ENCODE measurements around the gene SCGB2B2.

Gene SCGB2B2

GRCh38 chr19:34690372-34690771 lies 13.4 kb upstream of the SCGB2B2 start:
- H3K9me2 ChIP-seq (replicated peaks; ENCODE audit: insufficient read depth, low read length) = no peaks in the 10 kb centered on the region
- H4K20me1 ChIP-seq (ENCODE audit: low read depth, low read length) = no peaks in the 10 kb centered on the region
- H3K4me3 ChIP-seq (ENCODE audit: insufficient read depth, low read length, poor library complexity, severe bottlenecking) = no peak overlapping the region
- no peaks in the 10 kb centered on the region; the same call in 1 of the 2 replicates for H3K27me3 ChIP-seq (ENCODE audit: low read length)
- no peak overlapping the region for H2AFZ ChIP-seq (ENCODE audit: low read depth, low read length, severe bottlenecking)
- H3K36me3 ChIP-seq (ENCODE audit: low read length) = no peaks in the 10 kb centered on the region
- H3K9me3 ChIP-seq (ENCODE audit: insufficient read depth, low read length) = no peaks in the 10 kb centered on the region
- H3K79me2 ChIP-seq (ENCODE audit: insufficient read depth, low read length) = no peaks in the 10 kb centered on the region
- TF ChIP-seq CTCF (IDR thresholded peaks at IDR 0.05; ENCODE audit: insufficient read depth, low read length, poor library complexity, severe bottlenecking) = no peak
- no peak for TF ChIP-seq EZH2phosphoT487 (conservative IDR thresholded peaks at IDR 0.05; ENCODE audit: low read length)
- no peak overlapping the region for H3K27ac ChIP-seq (ENCODE audit: low read depth, low read length)
- no peak overlapping the region for H3K4me2 ChIP-seq (ENCODE audit: low read depth, low read length, poor library complexity, severe bottlenecking)
- H3F3A ChIP-seq (ENCODE audit: insufficient read depth) = no peaks in the 10 kb centered on the region
- no peak overlapping the region for H3K9ac ChIP-seq (ENCODE audit: low read length)

- TF ChIP-seq CTCF (IDR thresholded peaks at IDR 0.05; ENCODE audit: insufficient read depth, low read length, poor library complexity, severe bottlenecking) (no peak), EZH2phosphoT487 (conservative IDR thresholded peaks at IDR 0.05; ENCODE audit: low read length) (no peak)
- Histone ChIP-seq H3K4me2 (ENCODE audit: low read depth, low read length, poor library complexity, severe bottlenecking) (no peak overlapping the region), H3F3A (ENCODE audit: insufficient read depth) (no peaks in the 10 kb centered on the region), H3K36me3 (ENCODE audit: low read length) (peaks cover 8% of the 10 kb centered on the region), H3K4me3 (ENCODE audit: insufficient read depth, low read length, poor library complexity, severe bottlenecking) (no peak overlapping the region), H3K9me2 (replicated peaks; ENCODE audit: insufficient read depth, low read length) (no peaks in the 10 kb centered on the region), H3K9ac (ENCODE audit: low read length) (no peak overlapping the region), H2AFZ (ENCODE audit: low read depth, low read length, severe bottlenecking) (no peak overlapping the region), H3K27ac (ENCODE audit: low read depth, low read length) (no peak overlapping the region), H3K27me3 (ENCODE audit: low read length) (no peaks in the 10 kb centered on the region), H4K20me1 (ENCODE audit: low read depth, low read length) (no peaks in the 10 kb centered on the region), H3K79me2 (ENCODE audit: insufficient read depth, low read length) (no peaks in the 10 kb centered on the region), H3K9me3 (ENCODE audit: insufficient read depth, low read length) (0 out of 2 replicates have a peak, but pooled peaks cover 3% of the 10 kb centered on the region)
Observed at GRCh38 chr19:34688592-34688991, 11.6 kb upstream of the SCGB2B2 start.

GRCh38 chr19:34687348-34687747 lies 10.4 kb upstream of the SCGB2B2 start:
- H3K9me3 ChIP-seq (ENCODE audit: insufficient read depth, low read length) = 0 out of 2 replicates have a peak, but pooled peaks cover 3% of the 10 kb centered on the region
- no peak overlapping the region for H3K4me3 ChIP-seq (ENCODE audit: insufficient read depth, low read length, poor library complexity, severe bottlenecking)
- no peaks in the 10 kb centered on the region for H4K20me1 ChIP-seq (ENCODE audit: low read depth, low read length)
- H3K9me2 ChIP-seq (replicated peaks; ENCODE audit: insufficient read depth, low read length) = no peaks in the 10 kb centered on the region
- no peaks in the 10 kb centered on the region for H3F3A ChIP-seq (ENCODE audit: insufficient read depth)
- H3K9ac ChIP-seq (ENCODE audit: low read length) = no peak overlapping the region
- H3K27me3 ChIP-seq (ENCODE audit: low read length) = no peaks in the 10 kb centered on the region
- H3K79me2 ChIP-seq (ENCODE audit: insufficient read depth, low read length) = no peaks in the 10 kb centered on the region
- peaks cover 21% of the 10 kb centered on the region for H3K36me3 ChIP-seq (ENCODE audit: low read length)
- H3K4me2 ChIP-seq (ENCODE audit: low read depth, low read length, poor library complexity, severe bottlenecking) = no peak overlapping the region
- H2AFZ ChIP-seq (ENCODE audit: low read depth, low read length, severe bottlenecking) = no peak overlapping the region
- H3K27ac ChIP-seq (ENCODE audit: low read depth, low read length) = no peak overlapping the region
- no peak for TF ChIP-seq CTCF (IDR thresholded peaks at IDR 0.05; ENCODE audit: insufficient read depth, low read length, poor library complexity, severe bottlenecking)
- TF ChIP-seq EZH2phosphoT487 (conservative IDR thresholded peaks at IDR 0.05; ENCODE audit: low read length) = no peak
